ENCODE measurements around the gene SIX2.

GRCh38 chr2:45006041-45006941 lies 3.0 kb downstream of the SIX2 start:
- TF ChIP-seq FOXK2 (IDR thresholded peaks at IDR 0.05) (no peak), FOXM1 (IDR thresholded peaks at IDR 0.05; ENCODE audit: borderline replicate concordance) (no peak)

All from HEK293T (cell line).